Liver (tissue), 9 donors: ENCODE measurements around the gene IQSEC3. TPM values are rescaled to one million over a fixed set of nuclear protein-coding genes. Genes with fewer than 3 reads are reported as not detected.
A peak's percentile ranks its signal among the peaks of the same experiment; 100 is the strongest.

Experiments used
- DNase-seq: peaks from one replicate; pipeline ENCODE4 v3.0.0-alpha.2; 2017; ENCODE audit warnings: low spot score
- H3K27ac ChIP-seq, 2 donors: one replicate each; pipeline ENCODE4 v1.7.0; 2013; ENCODE audit warnings: inconsistent platforms in 2 of 2, low read length in 2 of 2, control low read depth in 1 of 2, low read depth in 1 of 2, mild to moderate bottlenecking in 1 of 2
- H3K27me3 ChIP-seq, 4 donors: one replicate each; pipeline versions ENCODE4 v1.6.1 to v1.7.0; 2013; ENCODE audit warnings: low read length in 3 of 4, inconsistent platforms in 1 of 4, mild to moderate bottlenecking in 1 of 4, moderate library complexity in 1 of 4; ENCODE audit not compliant: control insufficient read depth in 4 of 4, insufficient read depth in 4 of 4
- H3K36me3 ChIP-seq, 4 donors: one replicate each; pipeline versions ENCODE4 v1.6.1 to v1.7.0; 2013; ENCODE audit warnings: low read length in 3 of 4, mild to moderate bottlenecking in 3 of 4, low read depth in 1 of 4, moderate library complexity in 1 of 4; ENCODE audit not compliant: control insufficient read depth in 4 of 4, insufficient read depth in 3 of 4
- H3K4me1 ChIP-seq, 4 donors: one replicate each; pipeline versions ENCODE4 v1.6.1 to v1.7.0; 2013; ENCODE audit warnings: low read length in 3 of 4, mild to moderate bottlenecking in 3 of 4, moderate library complexity in 1 of 4; ENCODE audit not compliant: control insufficient read depth in 4 of 4, insufficient read depth in 4 of 4
- H3K4me3 ChIP-seq, 3 donors: one replicate each; pipeline versions ENCODE4 v1.6.1 to v1.7.0; 2013; ENCODE audit warnings: low read length in 3 of 3, control low read depth in 1 of 3, low read depth in 1 of 3, mild to moderate bottlenecking in 1 of 3
- H3K9ac ChIP-seq, 2 donors: one replicate each; pipeline ENCODE4 v1.7.0; 2013; ENCODE audit warnings: low read length in 2 of 2, mild to moderate bottlenecking in 2 of 2, moderate library complexity in 2 of 2, control low read depth in 1 of 2, low read depth in 1 of 2
- H3K9me3 ChIP-seq, 4 donors: one replicate each; pipeline versions ENCODE4 v1.6.1 to v1.7.0; 2013; ENCODE audit warnings: low read length in 3 of 4; ENCODE audit not compliant: control insufficient read depth in 4 of 4
- ATF3 ChIP-seq: IDR thresholded peaks from 2 replicates; pipeline ENCODE4 v1.6.1; 2016; ENCODE audit warnings: antibody characterized with exemption
- CTCF ChIP-seq: fragments of 150-350 bp; IDR thresholded peaks from 2 replicates; pipeline ENCODE4 v1.5.1; 2017; ENCODE audit warnings: improper control_type of control experiment, low read depth, low read length; ENCODE audit not compliant: missing input control
- EGR1 ChIP-seq, 2 donors: IDR thresholded peaks; 2 replicates each; pipeline ENCODE4 v1.6.1; 2016 to 2018; ENCODE audit warnings: antibody characterized with exemption in 2 of 2, low read depth in 2 of 2
- FOXA1 ChIP-seq: IDR thresholded peaks from 2 replicates; pipeline ENCODE4 v1.6.1; 2016; ENCODE audit warnings: antibody characterized with exemption
- FOXA2 ChIP-seq: IDR thresholded peaks from 2 replicates; pipeline ENCODE4 v1.6.1; 2016; ENCODE audit warnings: antibody characterized with exemption
- GABPA ChIP-seq, 2 donors: IDR thresholded peaks in 1 of 2; conservative IDR thresholded peaks in 1 of 2; 2 replicates each; pipeline ENCODE4 v1.6.1; 2016; ENCODE audit warnings: antibody characterized with exemption in 2 of 2, mild to moderate bottlenecking in 1 of 2, moderate library complexity in 1 of 2
- HNF4A ChIP-seq, 2 donors: conservative IDR thresholded peaks; 2 replicates each; pipeline ENCODE4 v1.6.1; 2016; ENCODE audit warnings: antibody characterized with exemption in 2 of 2, mild to moderate bottlenecking in 2 of 2
- HNF4G ChIP-seq: IDR thresholded peaks from 2 replicates; pipeline ENCODE4 v1.6.1; 2016; ENCODE audit warnings: antibody characterized with exemption
- JUND ChIP-seq, 2 donors: IDR thresholded peaks; 2 replicates each; pipeline ENCODE4 v1.6.1; 2016; ENCODE audit warnings: antibody characterized with exemption in 2 of 2
- MAX ChIP-seq: IDR thresholded peaks from 2 replicates; pipeline ENCODE4 v1.6.1; 2016; ENCODE audit warnings: antibody characterized with exemption
- NR2F2 ChIP-seq: IDR thresholded peaks from 2 replicates; pipeline ENCODE4 v1.6.1; 2016; ENCODE audit warnings: antibody characterized with exemption
- RAD21 ChIP-seq, 2 donors: IDR thresholded peaks; 2 replicates each; pipeline ENCODE4 v1.6.1; 2016; ENCODE audit warnings: antibody characterized with exemption in 2 of 2, mild to moderate bottlenecking in 2 of 2
- REST ChIP-seq: IDR thresholded peaks from 2 replicates; pipeline ENCODE4 v1.6.1; 2016; ENCODE audit warnings: antibody characterized with exemption, mild to moderate bottlenecking
- RXRA ChIP-seq, 2 donors: IDR thresholded peaks; 2 replicates each; pipeline ENCODE4 v1.6.1; 2017 to 2018; ENCODE audit warnings: antibody characterized with exemption in 2 of 2, mild to moderate bottlenecking in 1 of 2
- SP1 ChIP-seq: IDR thresholded peaks from 2 replicates; pipeline ENCODE4 v1.6.1; 2018; ENCODE audit warnings: antibody characterized with exemption, mild to moderate bottlenecking
- TAF1 ChIP-seq: conservative IDR thresholded peaks from 2 replicates; pipeline ENCODE4 v1.6.1; 2016; ENCODE audit warnings: antibody characterized with exemption, mild to moderate bottlenecking
- YY1 ChIP-seq: IDR thresholded peaks from 2 replicates; pipeline ENCODE4 v1.6.1; 2016; ENCODE audit warnings: antibody characterized with exemption, mild to moderate bottlenecking
- ZBTB33 ChIP-seq: IDR thresholded peaks from 2 replicates; pipeline ENCODE4 v1.6.1; 2016; ENCODE audit warnings: antibody characterized with exemption
- WGBS: extraction: QIAGEN DNeasy Blood & Tissue Kit; methylation state at CpG from one replicate; pipeline ENCODE4 v1.1.7; 2013; 5-methylcytosine and 5-hydroxymethylcytosine counted together
- polyA plus RNA-seq, 2 donors: library from polyadenylated mRNA; stranded (reverse) in 1 of 2; unstranded in 1 of 2; fragments of 200-250 nt in 1 of 2; fragments of >200 nt in 1 of 2; fragmentation: Nextera tagmentation in 1 of 2; extraction: Ambion mirVana in 1 of 2; gene quantifications; one replicate each; pipeline versions ENCODE4 v1.2.1 to v1.2.3, GENCODE V29; 2013 to 2015
- total RNA-seq, 2 donors: library from RNA; depleted of rRNA; stranded (reverse); fragments of >200 nt; gene quantifications; one replicate each; pipeline ENCODE4 v1.2.3, GENCODE V29; 2014
- donor health status: healthy.
- donor health status: healthy.
- donor health status: healthy.
- donor health status: healthy.
- donor health status: healthy.

The IQSEC3 gene
- total and polyA plus RNA-seq, 4 donors = under 0.01 to 0.79 (median 0.48) TPM

- Histone ChIP-seq H3K9me3 (no peaks in the 10 kb centered on the region), H3K4me3 (peak overlapping the region in 1 of 3 donors; percentile 4), H3K9ac (peak overlapping the region in 1 of 2 donors; percentile 56), H3K4me1 (peaks cover 14 to 70% (median 55%) of the 10 kb centered on the region in 4 donors), H3K27me3 (no peaks in the 10 kb centered on the region), H3K27ac (peak overlapping the region; percentile 85 to 87), H3K36me3 (peaks cover 0 to 10% (median 8%) of the 10 kb centered on the region in 4 donors)
- DNase-seq = peak; percentile 76
- 27% methylated on average over 16 of the region's 16 CpGs for WGBS
- TF ChIP-seq HNF4G (peak; percentile 92), MAX (peak; percentile 83), NR2F2 (peak; percentile 100), FOXA1 (peak; percentile 96), SP1 (peak; percentile 95), RXRA (IDR thresholded peaks at IDR 0.05) (peak; percentile 100), REST (peak; percentile 65), JUND (IDR thresholded peaks at IDR 0.05) (peak; percentile 86 to 94), TAF1 (no peak), HNF4A (conservative IDR thresholded peaks at IDR 0.05) (peak; percentile 97 to 98), FOXA2 (peak; percentile 98), ZBTB33 (peak; percentile 92), YY1 (peak; percentile 76), CTCF (no peak), EGR1 (IDR thresholded peaks at IDR 0.05; ENCODE audit: low read depth in 2 of 2) (peak in 1 of 2 donors; percentile 51), GABPA (IDR thresholded peaks at IDR 0.05 in 1 of 2, conservative IDR thresholded peaks at IDR 0.05 in 1 of 2) (peak in 1 of 2 donors; percentile 64), ATF3 (peak; percentile 83), RAD21 (IDR thresholded peaks at IDR 0.05) (peak; percentile 45 to 63)
Observed at GRCh38 chr12:210277-211141, 143.9 kb downstream of the IQSEC3 start.
